ENCODE measurements around the gene DDIT4L.

DNA sequence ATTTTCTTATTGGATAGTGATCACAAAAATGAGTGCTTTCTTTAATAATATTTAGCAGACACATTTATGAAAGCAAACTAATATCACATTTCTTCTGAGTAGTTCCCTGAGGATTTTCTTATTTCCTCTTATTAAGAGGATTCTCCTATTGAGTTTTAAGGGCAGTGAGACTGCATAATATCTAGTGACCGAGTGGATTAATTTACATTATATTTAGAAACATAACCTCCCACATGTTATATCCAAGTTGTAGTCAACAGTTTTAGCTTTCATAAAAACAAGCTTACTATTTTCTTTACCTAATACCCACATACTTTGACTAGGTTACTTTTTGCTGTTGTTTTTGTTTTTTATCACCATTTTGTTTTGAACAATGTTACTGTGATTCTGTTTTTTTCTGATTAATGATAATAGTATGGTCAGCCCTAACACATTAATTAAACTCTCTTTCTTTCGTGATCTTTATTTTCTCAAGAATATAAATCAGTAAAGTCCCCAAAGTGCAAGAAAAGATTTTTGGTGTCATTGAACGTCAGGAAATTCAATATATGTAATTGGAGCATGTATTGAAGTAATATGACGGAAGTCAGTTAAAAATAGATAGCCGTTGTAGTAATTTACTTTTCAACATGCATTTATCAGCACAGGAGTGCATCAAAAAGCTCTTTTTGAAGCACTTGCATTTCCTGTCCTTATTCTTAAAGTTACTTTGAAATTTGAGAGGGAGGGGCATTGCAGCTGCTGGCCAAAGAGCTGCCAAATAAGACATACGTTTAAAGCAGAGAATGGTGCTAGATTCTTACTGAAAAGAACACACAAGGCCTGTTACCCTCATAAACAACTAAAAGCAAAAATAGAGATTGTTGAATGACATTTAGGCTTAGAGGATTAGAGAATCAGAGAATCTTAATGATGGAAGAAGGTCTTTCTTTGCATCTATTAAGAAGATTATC is 25.2 kb downstream of the DDIT4L start:
- TF ChIP-seq TAF7 (optimal IDR thresholded peaks at IDR 0.05; ENCODE audit: borderline replicate concordance, low read depth, low read length) (no peak), CHD2 (IDR thresholded peaks at IDR 0.05; ENCODE audit: low read length) (no peak), POLR2A (IDR thresholded peaks at IDR 0.05; ENCODE audit: control extremely low read depth in 1 of 2, low read depth in 2 of 2, low read length in 2 of 2) (no peak), YY1 (IDR thresholded peaks at IDR 0.05; ENCODE audit: low read depth, low read length) (no peak), POLR2AphosphoS5 (IDR thresholded peaks at IDR 0.05; ENCODE audit: low read depth, low read length) (no peak), SRF (IDR thresholded peaks at IDR 0.05; ENCODE audit: low read depth, low read length) (no peak), TBP (IDR thresholded peaks at IDR 0.05; ENCODE audit: low read depth, low read length) (no peak), FOSL1 (IDR thresholded peaks at IDR 0.05; ENCODE audit: insufficient read depth, low read depth, low read length) (no peak), RAD21 (IDR thresholded peaks at IDR 0.05 in 1 of 2, conservative IDR thresholded peaks at IDR 0.05 in 1 of 2; ENCODE audit: low read depth in 2 of 2, low read length in 2 of 2) (no peak)
- TF ChIP-seq, protein P1, sequence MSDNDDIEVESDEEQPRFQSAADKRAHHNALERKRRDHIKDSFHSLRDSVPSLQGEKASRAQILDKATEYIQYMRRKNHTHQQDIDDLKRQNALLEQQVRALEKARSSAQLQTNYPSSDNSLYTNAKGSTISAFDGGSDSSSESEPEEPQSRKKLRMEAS (IDR thresholded peaks at IDR 0.05): no peak
- TF ChIP-seq, protein P2, sequence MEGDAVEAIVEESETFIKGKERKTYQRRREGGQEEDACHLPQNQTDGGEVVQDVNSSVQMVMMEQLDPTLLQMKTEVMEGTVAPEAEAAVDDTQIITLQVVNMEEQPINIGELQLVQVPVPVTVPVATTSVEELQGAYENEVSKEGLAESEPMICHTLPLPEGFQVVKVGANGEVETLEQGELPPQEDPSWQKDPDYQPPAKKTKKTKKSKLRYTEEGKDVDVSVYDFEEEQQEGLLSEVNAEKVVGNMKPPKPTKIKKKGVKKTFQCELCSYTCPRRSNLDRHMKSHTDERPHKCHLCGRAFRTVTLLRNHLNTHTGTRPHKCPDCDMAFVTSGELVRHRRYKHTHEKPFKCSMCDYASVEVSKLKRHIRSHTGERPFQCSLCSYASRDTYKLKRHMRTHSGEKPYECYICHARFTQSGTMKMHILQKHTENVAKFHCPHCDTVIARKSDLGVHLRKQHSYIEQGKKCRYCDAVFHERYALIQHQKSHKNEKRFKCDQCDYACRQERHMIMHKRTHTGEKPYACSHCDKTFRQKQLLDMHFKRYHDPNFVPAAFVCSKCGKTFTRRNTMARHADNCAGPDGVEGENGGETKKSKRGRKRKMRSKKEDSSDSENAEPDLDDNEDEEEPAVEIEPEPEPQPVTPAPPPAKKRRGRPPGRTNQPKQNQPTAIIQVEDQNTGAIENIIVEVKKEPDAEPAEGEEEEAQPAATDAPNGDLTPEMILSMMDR (IDR thresholded peaks at IDR 0.05; ENCODE audit: control extremely low read depth in 1 of 3, insufficient read depth in 1 of 3, low read depth in 1 of 3, low read length in 3 of 3): no peak
- TF ChIP-seq, protein P3, sequence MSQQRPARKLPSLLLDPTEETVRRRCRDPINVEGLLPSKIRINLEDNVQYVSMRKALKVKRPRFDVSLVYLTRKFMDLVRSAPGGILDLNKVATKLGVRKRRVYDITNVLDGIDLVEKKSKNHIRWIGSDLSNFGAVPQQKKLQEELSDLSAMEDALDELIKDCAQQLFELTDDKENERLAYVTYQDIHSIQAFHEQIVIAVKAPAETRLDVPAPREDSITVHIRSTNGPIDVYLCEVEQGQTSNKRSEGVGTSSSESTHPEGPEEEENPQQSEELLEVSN (IDR thresholded peaks at IDR 0.05): no peak
- TF ChIP-seq, protein P4, sequence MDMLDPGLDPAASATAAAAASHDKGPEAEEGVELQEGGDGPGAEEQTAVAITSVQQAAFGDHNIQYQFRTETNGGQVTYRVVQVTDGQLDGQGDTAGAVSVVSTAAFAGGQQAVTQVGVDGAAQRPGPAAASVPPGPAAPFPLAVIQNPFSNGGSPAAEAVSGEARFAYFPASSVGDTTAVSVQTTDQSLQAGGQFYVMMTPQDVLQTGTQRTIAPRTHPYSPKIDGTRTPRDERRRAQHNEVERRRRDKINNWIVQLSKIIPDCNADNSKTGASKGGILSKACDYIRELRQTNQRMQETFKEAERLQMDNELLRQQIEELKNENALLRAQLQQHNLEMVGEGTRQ (IDR thresholded peaks at IDR 0.05; ENCODE audit: low read length): no peak
- TF ChIP-seq, protein P5, sequence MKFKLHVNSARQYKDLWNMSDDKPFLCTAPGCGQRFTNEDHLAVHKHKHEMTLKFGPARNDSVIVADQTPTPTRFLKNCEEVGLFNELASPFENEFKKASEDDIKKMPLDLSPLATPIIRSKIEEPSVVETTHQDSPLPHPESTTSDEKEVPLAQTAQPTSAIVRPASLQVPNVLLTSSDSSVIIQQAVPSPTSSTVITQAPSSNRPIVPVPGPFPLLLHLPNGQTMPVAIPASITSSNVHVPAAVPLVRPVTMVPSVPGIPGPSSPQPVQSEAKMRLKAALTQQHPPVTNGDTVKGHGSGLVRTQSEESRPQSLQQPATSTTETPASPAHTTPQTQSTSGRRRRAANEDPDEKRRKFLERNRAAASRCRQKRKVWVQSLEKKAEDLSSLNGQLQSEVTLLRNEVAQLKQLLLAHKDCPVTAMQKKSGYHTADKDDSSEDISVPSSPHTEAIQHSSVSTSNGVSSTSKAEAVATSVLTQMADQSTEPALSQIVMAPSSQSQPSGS (IDR thresholded peaks at IDR 0.05; ENCODE audit: low read length): no peak
